ENCODE results near the gene ZNF787.

The ZNF787 gene

DNA sequence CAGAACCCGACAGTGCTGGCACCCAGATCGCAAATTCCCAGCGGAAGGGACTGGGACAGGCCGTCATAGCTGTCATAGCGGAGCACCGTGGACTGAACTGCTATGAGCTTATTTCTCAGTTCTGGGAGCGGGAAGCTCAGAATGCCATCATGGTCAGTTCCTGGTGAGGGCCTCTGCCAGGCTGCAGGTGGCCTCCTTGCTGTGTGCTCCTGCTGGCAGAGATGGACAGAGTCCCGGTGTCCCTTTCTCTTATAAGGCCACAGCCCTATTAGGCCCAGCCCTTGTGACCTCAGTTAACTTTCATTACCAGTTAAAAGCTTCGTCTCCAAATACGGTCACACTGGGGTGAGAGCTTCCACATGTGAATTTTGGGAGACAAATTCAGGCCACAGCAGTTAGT, 24.6 kb upstream of the ZNF787 start:
- H3K9ac ChIP-seq (ENCODE audit: low read length) = no peak overlapping the region
- H3K4me1 ChIP-seq (ENCODE audit: insufficient read depth, low read length, severe bottlenecking) = peaks cover 20% of the 10 kb centered on the region
- H4K20me1 ChIP-seq (ENCODE audit: insufficient read depth, low read length) = no peaks in the 10 kb centered on the region
- TF ChIP-seq, protein P1, sequence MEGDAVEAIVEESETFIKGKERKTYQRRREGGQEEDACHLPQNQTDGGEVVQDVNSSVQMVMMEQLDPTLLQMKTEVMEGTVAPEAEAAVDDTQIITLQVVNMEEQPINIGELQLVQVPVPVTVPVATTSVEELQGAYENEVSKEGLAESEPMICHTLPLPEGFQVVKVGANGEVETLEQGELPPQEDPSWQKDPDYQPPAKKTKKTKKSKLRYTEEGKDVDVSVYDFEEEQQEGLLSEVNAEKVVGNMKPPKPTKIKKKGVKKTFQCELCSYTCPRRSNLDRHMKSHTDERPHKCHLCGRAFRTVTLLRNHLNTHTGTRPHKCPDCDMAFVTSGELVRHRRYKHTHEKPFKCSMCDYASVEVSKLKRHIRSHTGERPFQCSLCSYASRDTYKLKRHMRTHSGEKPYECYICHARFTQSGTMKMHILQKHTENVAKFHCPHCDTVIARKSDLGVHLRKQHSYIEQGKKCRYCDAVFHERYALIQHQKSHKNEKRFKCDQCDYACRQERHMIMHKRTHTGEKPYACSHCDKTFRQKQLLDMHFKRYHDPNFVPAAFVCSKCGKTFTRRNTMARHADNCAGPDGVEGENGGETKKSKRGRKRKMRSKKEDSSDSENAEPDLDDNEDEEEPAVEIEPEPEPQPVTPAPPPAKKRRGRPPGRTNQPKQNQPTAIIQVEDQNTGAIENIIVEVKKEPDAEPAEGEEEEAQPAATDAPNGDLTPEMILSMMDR (IDR thresholded peaks at IDR 0.05; ENCODE audit: low read length) = no peak
- no peak for TF ChIP-seq EZH2 (IDR thresholded peaks at IDR 0.05; ENCODE audit: borderline replicate concordance, low read length)
- H3K27me3 ChIP-seq (ENCODE audit: insufficient read depth, low read length) = no peaks in the 10 kb centered on the region
- H3K36me3 ChIP-seq (ENCODE audit: insufficient read depth, low read length) = peaks cover 32% of the 10 kb centered on the region
- no peaks in the 10 kb centered on the region for H3K9me2 ChIP-seq (ENCODE audit: low read depth, low read length)
- H2AFZ ChIP-seq (ENCODE audit: low read length) = no peak overlapping the region
- no peak overlapping the region for H3K4me2 ChIP-seq (ENCODE audit: low read length)
- H3K79me2 ChIP-seq (ENCODE audit: insufficient read depth, low read length) = peaks cover 15% of the 10 kb centered on the region
- H3K27ac ChIP-seq (ENCODE audit: low read depth, low read length, poor library complexity, severe bottlenecking) = no peak overlapping the region
- no peaks in the 10 kb centered on the region for H3K9me3 ChIP-seq (ENCODE audit: low read length)
- no peaks in the 10 kb centered on the region for H3F3A ChIP-seq (ENCODE audit: insufficient read depth, low read length)
- no peak overlapping the region for H3K4me3 ChIP-seq (ENCODE audit: low read depth, low read length, poor library complexity, severe bottlenecking)

DNA sequence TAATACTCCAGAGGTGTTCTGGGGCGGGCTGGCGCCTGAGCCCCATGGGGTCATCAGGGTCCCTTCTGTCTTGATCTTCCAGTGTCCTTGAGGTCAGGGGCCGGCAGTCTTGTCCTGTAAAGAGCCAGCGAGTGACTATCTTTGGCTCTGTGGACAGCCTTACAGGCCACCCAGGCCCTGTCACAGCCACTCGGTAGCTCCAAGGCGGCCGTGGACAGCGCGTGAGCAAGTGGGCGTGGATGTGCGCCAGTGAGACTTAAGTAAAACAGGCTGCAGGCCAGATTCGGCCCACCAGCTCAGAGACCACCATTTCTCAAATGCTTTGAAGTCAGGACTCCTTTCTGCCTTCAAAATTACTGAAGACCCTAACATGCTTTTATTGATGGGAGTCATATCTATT, 23.7 kb upstream of the ZNF787 start:
- H3K4me1 ChIP-seq (ENCODE audit: insufficient read depth, low read length, severe bottlenecking) = peaks cover 26% of the 10 kb centered on the region
- no peak overlapping the region for H2AFZ ChIP-seq (ENCODE audit: low read length)
- peaks cover 15% of the 10 kb centered on the region for H3K79me2 ChIP-seq (ENCODE audit: insufficient read depth, low read length)
- H3K4me3 ChIP-seq (ENCODE audit: low read depth, low read length, poor library complexity, severe bottlenecking) = no peak overlapping the region
- H3K36me3 ChIP-seq (ENCODE audit: insufficient read depth, low read length) = peaks cover 32% of the 10 kb centered on the region
- no peaks in the 10 kb centered on the region for H3K27me3 ChIP-seq (ENCODE audit: insufficient read depth, low read length)
- H3F3A ChIP-seq (ENCODE audit: insufficient read depth, low read length) = no peaks in the 10 kb centered on the region
- no peaks in the 10 kb centered on the region for H3K9me2 ChIP-seq (ENCODE audit: low read depth, low read length)
- H3K27ac ChIP-seq (ENCODE audit: low read depth, low read length, poor library complexity, severe bottlenecking) = no peak overlapping the region
- no peak overlapping the region for H3K9ac ChIP-seq (ENCODE audit: low read length)
- no peaks in the 10 kb centered on the region for H3K9me3 ChIP-seq (ENCODE audit: low read length)
- TF ChIP-seq EZH2 (IDR thresholded peaks at IDR 0.05; ENCODE audit: borderline replicate concordance, low read length) = no peak
- TF ChIP-seq, protein P1 (IDR thresholded peaks at IDR 0.05; ENCODE audit: low read length) = no peak
- H3K4me2 ChIP-seq (ENCODE audit: low read length) = no peak overlapping the region
- no peaks in the 10 kb centered on the region for H4K20me1 ChIP-seq (ENCODE audit: insufficient read depth, low read length)

DNA sequence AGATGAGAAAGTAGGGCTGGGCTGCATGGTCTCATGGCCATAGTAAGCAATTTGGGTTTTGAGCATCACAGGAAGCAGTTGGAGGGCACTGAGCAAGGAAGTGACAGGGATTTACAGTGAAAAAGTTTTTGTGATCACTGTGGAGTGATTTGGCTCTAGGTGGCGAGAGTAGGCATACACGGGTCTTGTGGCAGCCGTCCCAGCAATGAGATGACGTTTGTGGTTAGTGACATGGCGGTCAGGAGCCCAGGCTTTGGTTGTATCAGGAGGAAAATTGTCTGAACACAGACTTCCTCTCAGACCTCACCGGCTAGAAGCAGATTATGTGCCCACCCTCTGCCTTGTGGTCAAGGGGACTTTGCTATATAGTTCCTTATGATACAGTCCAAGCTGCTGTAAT, 23.3 kb upstream of the ZNF787 start:
- Histone ChIP-seq H3F3A (ENCODE audit: insufficient read depth, low read length) (no peaks in the 10 kb centered on the region), H2AFZ (ENCODE audit: low read length) (no peak overlapping the region), H3K27ac (ENCODE audit: low read depth, low read length, poor library complexity, severe bottlenecking) (no peak overlapping the region), H3K4me3 (ENCODE audit: low read depth, low read length, poor library complexity, severe bottlenecking) (no peak overlapping the region), H3K79me2 (ENCODE audit: insufficient read depth, low read length) (peaks cover 15% of the 10 kb centered on the region), H3K4me1 (ENCODE audit: insufficient read depth, low read length, severe bottlenecking) (peaks cover 29% of the 10 kb centered on the region), H3K4me2 (ENCODE audit: low read length) (no peak overlapping the region), H4K20me1 (ENCODE audit: insufficient read depth, low read length) (no peaks in the 10 kb centered on the region), H3K9me3 (ENCODE audit: low read length) (no peaks in the 10 kb centered on the region), H3K9ac (ENCODE audit: low read length) (no peak overlapping the region), H3K36me3 (ENCODE audit: insufficient read depth, low read length) (peaks cover 27% of the 10 kb centered on the region), H3K9me2 (ENCODE audit: low read depth, low read length) (no peaks in the 10 kb centered on the region), H3K27me3 (ENCODE audit: insufficient read depth, low read length) (no peaks in the 10 kb centered on the region)
- TF ChIP-seq EZH2 (IDR thresholded peaks at IDR 0.05; ENCODE audit: borderline replicate concordance, low read length) = no peak
- TF ChIP-seq, protein P1 (IDR thresholded peaks at IDR 0.05; ENCODE audit: low read length) = no peak

Data from OCI-LY1 (cell line).